VCaP (cell line): ENCODE measurements around the gene SAMD7.

Experiments used
- H3K27ac ChIP-seq: fragments of 450-650 bp; 2 replicates; pipeline ENCODE4 v1.5.1; 2017
- TF ChIP-seq, protein P1 (sequence below): fragments of 450-650 bp; conservative IDR thresholded peaks from 2 replicates; pipeline ENCODE4 v1.5.1; 2017; ENCODE audit warnings: mild to moderate bottlenecking, moderate library complexity

The SAMD7 gene

DNA sequence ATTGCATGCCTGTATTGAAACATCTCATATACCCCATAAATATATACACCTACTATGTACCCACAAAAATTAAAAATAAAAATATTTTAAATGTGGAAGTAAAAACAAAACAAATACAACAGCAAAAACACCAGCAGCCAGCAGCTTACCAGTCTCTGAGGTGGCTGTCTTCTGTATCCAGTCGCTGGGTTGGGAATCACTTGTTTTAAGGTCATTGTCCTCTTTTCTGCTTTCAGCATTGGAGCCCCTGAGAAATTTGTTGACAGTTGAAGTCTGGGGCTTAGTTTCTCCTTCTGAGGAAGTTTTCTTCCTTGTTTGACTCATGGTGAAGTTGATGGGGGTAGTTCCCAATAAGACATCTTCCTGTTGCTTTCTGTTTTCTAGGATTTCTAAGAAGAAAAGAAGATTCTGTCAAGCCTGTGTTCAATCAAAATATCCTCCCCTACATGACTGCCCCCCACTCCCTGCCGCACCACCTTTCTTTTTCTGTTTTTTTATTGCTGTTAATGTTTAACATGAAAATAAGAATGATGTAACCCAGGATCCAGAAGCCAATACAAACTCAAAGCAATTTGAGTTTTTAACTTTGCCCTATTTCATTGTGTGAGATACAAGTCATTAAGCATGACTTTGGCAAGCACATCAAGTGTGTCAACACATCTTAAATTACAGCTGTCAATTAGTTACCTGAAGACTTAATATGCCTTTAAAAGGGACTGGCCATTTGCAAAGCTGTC is 41.7 kb upstream of the SAMD7 start, which contains the start of gene LRRC31:
TSS of gene LRRC31 (minus strand) at position 452 of the 737 bp plus-strand sequence. CDS start at position 324, 128 bp downstream.
- H3K27ac ChIP-seq: peak within 1 kb of the TSS; percentile 77
- TF ChIP-seq, protein P1, sequence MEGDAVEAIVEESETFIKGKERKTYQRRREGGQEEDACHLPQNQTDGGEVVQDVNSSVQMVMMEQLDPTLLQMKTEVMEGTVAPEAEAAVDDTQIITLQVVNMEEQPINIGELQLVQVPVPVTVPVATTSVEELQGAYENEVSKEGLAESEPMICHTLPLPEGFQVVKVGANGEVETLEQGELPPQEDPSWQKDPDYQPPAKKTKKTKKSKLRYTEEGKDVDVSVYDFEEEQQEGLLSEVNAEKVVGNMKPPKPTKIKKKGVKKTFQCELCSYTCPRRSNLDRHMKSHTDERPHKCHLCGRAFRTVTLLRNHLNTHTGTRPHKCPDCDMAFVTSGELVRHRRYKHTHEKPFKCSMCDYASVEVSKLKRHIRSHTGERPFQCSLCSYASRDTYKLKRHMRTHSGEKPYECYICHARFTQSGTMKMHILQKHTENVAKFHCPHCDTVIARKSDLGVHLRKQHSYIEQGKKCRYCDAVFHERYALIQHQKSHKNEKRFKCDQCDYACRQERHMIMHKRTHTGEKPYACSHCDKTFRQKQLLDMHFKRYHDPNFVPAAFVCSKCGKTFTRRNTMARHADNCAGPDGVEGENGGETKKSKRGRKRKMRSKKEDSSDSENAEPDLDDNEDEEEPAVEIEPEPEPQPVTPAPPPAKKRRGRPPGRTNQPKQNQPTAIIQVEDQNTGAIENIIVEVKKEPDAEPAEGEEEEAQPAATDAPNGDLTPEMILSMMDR: no peak

DNA sequence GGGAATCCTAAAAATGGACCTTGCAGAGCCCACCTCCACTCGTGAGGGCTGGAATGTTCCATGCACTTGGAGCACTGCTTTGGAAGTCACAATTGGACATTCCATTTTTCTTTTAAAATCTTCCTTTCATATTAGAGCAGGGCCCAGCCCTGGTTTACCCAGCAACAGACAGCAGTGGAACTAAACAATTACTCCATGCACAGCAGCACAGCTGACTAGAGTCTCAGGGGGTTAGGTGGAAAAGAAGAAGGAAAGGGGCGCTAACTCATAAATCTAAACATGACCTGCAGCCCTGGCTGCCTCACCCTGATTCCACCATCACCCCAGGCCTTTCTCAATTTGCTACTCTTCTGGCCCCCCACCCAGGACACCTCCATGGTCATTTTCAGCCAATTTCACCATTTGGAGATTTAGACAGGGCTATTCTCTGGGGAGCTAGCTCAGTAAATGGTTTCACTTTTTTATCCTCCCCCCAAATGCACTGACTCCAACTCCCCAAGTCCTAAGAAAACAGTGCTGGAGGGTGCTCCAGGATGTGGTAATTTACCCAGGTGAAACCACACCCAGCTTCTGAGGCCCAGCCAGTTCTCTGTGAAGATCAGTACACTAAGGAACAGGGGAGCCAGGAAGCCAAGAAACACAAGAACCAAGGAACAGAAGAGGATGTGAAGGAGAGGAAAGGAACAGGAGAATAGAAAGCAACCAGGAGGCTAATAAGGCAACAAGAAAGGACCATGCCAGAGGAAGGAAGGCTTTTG is 40.1 kb upstream of the SAMD7 start:
- TF ChIP-seq, protein P1: no peak
- peak overlapping the region; percentile 77 for H3K27ac ChIP-seq

DNA sequence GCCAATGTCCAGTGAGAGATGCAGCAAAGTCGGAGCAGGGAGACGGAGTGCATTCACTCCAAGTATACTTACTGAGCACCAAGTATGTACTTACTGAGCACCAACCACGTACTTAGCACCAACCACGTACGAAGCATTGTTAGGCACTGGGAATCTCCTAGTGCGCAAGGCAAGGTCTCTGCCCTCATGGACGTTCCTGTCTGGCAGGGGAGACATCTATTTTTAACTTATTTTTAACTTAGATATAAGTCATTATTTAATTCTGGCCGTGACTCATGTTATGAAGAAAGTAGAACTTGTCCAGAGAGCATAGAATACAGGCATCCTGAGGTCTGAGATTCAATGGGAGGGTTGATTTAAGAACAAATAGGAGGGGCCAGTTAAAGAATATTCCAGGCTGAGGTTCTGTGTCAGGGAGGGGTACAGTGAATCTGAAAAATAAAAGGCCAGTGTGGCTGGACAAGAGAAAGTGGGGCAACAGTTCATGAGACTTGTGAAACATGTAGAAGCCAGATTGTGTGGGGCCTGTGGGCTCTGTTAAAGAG is 32.3 kb upstream of the SAMD7 start:
- TF ChIP-seq, protein P1: no peak
- H3K27ac ChIP-seq: no peak overlapping the region

DNA sequence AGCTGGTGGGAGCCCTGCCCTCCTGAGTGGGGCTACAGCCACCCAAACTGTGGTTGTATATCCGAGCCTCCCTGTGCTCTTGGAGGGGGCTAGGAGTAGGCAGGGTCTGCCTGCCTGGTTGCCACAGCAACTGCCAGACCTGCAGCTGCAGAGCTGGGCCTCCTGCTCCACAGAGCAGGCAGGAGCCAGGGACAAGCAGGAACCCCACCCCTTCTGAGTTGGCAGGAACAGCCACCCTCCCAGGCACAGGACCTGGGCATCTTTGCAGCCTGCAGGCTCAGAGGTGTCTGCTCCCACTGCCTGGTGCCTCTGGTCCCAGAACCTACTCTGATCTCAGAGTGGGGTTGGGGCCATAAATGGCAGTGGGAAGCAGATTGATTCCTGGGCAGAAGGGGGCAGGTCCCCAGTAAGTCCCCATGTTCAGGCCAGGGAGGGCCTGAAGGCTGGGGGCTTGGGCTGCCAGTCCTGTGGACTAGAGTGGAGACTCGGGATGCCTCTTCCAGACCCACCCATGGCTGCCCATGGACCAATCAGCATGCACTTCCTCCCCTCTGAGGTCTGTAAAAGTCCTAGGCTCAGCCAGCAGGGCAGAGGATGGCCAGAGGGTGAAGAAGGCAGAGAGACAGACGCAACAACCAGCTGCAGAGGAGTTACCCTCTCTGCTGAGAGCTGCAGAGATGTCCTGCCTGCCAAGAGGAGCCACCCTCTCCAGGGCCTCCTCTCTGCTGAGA is 31.4 kb upstream of the SAMD7 start:
- TF ChIP-seq, protein P1: no peak
- no peak overlapping the region for H3K27ac ChIP-seq

DNA sequence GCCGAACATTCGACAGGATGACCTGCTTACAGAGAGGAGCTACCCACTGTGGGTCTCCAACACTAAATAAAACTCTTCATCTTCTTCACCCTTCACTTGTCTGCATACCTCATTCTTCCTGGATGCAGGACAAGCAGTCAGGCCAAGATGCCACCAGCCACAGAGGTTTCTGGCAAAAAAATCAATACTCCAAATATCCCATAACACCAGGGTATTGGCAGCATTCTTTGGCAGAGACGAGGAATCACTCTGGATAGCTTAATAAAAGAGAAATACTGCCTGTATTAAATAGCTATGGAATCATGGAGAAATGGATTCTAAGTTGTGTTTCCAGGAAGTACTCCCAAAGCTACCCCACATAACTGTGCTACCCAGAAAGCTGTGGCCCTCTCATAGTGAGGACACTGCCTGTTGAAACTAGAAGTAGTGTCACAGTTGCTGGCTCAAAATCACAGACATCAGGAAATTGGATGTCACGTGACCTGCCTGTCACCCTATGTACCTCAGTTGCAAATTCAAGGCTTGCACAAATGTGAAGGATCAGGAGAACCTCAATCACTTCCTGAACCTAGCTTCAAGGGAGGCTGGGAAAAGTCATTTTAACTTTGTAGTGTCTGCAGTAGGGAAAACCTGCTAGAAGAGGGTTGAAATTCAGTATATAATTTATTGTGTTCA is 30.7 kb upstream of the SAMD7 start:
- H3K27ac ChIP-seq: no peak overlapping the region
- TF ChIP-seq, protein P1: no peak

DNA sequence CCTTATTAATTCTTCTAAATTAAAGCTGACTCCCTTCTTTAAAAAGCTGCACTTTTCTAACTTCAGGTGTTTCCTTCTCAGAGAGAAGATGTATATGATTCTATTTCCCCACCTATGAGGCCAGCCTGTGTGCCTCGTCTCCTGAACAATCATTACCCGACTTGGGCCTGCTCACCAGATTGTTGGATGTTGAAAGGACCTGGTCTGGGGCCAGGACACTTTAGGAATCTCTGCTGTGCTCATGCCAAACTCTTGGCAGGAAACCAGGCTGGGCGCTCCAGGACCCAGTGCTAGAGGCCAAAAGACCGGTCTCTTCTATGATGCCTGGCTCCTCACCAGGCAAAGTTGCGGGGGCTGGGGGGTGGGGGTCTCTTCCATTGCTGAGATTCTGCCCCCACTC is 24.7 kb upstream of the SAMD7 start:
- H3K27ac ChIP-seq: peak overlapping the region; percentile 40
- TF ChIP-seq, protein P1: no peak
